Measurements from ENCODE around the gene DNASE1. TPM values are rescaled to one million over a fixed set of nuclear protein-coding genes. Genes with fewer than 3 reads are reported as not detected.
"Not testable (repeated sequence)": the region's sequence is repeated elsewhere in the genome, so short reads cannot be mapped to it uniquely, and the experiment has no call there.

The DNASE1 gene
- total RNA-seq, 1 experiment from 2014 or later: 11.0 TPM

- RAD21 ChIA-PET (ENCODE audit: low non-redundant PET in 1 of 2, low total read pairs in 2 of 2, uncharacterized antibody in 2 of 2, unreplicated experiment in 2 of 2): no interaction called here
- Histone ChIP-seq H3K4me1 (ENCODE audit: control insufficient read depth in 1 of 2, insufficient read depth in 2 of 2, low read length in 2 of 2) (peaks cover 12 to 24% of the 10 kb centered on the region in 2 experiments; a peak in 3 of 4 replicates), H2AFZ (ENCODE audit: low read depth, low read length, poor library complexity, severe bottlenecking) (no peak overlapping the region), H3K9me2 (ENCODE audit: insufficient read depth) (no peaks in the 10 kb centered on the region), H3K36me3 (ENCODE audit: control insufficient read depth in 1 of 2, insufficient read depth in 2 of 2, low read length in 2 of 2) (peaks cover 22 to 43% of the 10 kb centered on the region in 2 experiments), H3K4me3 (replicated peaks in 1 of 2; ENCODE audit: low read depth in 1 of 2, low read length in 2 of 2) (no peak overlapping the region), H3K27ac (ENCODE audit: low read depth, low read length) (peak overlapping the region; percentile 23; the same call in 1 of the 2 replicates), H3K79me2 (ENCODE audit: insufficient read depth, low read length) (no peaks in the 10 kb centered on the region; the same call in 1 of the 2 replicates), H4K20me1 (ENCODE audit: insufficient read depth) (0 out of 2 replicates have a peak, but pooled peaks cover 3% of the 10 kb centered on the region), H3K4me2 (ENCODE audit: low read length) (no peak overlapping the region), H3K9ac (ENCODE audit: low read length) (no peak overlapping the region), H3K9me3 (ENCODE audit: control insufficient read depth in 1 of 2, insufficient read depth in 1 of 2, low read depth in 1 of 2, low read length in 2 of 2) (no peaks in the 10 kb centered on the region), H3K27me3 (ENCODE audit: insufficient read depth, low read length) (no peaks in the 10 kb centered on the region)
- POLR2A ChIA-PET: no interaction called here
- no peak for TF ChIP-seq POLR2AphosphoS5 (IDR thresholded peaks at IDR 0.05; ENCODE audit: low read depth, low read length)
- TF ChIP-seq FOSL1 (IDR thresholded peaks at IDR 0.05; ENCODE audit: low read depth): no peak
- TF ChIP-seq, protein P1, sequence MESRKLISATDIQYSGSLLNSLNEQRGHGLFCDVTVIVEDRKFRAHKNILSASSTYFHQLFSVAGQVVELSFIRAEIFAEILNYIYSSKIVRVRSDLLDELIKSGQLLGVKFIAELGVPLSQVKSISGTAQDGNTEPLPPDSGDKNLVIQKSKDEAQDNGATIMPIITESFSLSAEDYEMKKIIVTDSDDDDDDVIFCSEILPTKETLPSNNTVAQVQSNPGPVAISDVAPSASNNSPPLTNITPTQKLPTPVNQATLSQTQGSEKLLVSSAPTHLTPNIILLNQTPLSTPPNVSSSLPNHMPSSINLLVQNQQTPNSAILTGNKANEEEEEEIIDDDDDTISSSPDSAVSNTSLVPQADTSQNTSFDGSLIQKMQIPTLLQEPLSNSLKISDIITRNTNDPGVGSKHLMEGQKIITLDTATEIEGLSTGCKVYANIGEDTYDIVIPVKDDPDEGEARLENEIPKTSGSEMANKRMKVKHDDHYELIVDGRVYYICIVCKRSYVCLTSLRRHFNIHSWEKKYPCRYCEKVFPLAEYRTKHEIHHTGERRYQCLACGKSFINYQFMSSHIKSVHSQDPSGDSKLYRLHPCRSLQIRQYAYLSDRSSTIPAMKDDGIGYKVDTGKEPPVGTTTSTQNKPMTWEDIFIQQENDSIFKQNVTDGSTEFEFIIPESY (IDR thresholded peaks at IDR 0.05; ENCODE audit: extremely low read depth, insufficient replicate concordance, low read length): no peak
- TF ChIP-seq ZNF274 (IDR thresholded peaks at IDR 0.05; ENCODE audit: low read depth, low read length): no peak
- no peak for TF ChIP-seq POLR2A (IDR thresholded peaks at IDR 0.05; ENCODE audit: borderline replicate concordance, extremely low read depth, insufficient read depth, insufficient read length)
- intact Hi-C loops (cut with micrococcal nuclease): no loop called here
- DNase-seq (ENCODE audit: low read depth, low spot score): no peak
- no TSS peak for BruUV-seq (replicated peaks)
- CTCF ChIA-PET: no interaction called here
- no peak for ATAC-seq
Observed at GRCh38 chr16:3655396-3656159, 1.1 kb downstream of the DNASE1 start.

GRCh38 chr16:3656160-3656490 lies 1.6 kb downstream of the DNASE1 start:
- H3K4me2 ChIP-seq (ENCODE audit: low read length); H3K27me3 ChIP-seq (ENCODE audit: insufficient read depth, low read length); H3K79me2 ChIP-seq (ENCODE audit: insufficient read depth, low read length); H3K4me3 ChIP-seq (replicated peaks in 1 of 2; ENCODE audit: low read depth in 1 of 2, low read length in 2 of 2); H3K9ac ChIP-seq (ENCODE audit: low read length); RAD21 ChIA-PET (ENCODE audit: low non-redundant PET in 1 of 2, low total read pairs in 2 of 2, uncharacterized antibody in 2 of 2, unreplicated experiment in 2 of 2); H2AFZ ChIP-seq (ENCODE audit: low read depth, low read length, poor library complexity, severe bottlenecking); intact Hi-C loops (cut with micrococcal nuclease); H3K27ac ChIP-seq (ENCODE audit: low read depth, low read length); H3K9me3 ChIP-seq (ENCODE audit: control insufficient read depth in 1 of 2, insufficient read depth in 1 of 2, low read depth in 1 of 2, low read length in 2 of 2); H4K20me1 ChIP-seq (ENCODE audit: insufficient read depth); ATAC-seq; BruUV-seq (replicated peaks); DNase-seq (ENCODE audit: low read depth, low spot score); POLR2A ChIA-PET; CTCF ChIA-PET; H3K9me2 ChIP-seq (ENCODE audit: insufficient read depth): not testable (repeated sequence)
- Histone ChIP-seq H3K36me3 (ENCODE audit: control insufficient read depth in 1 of 2, insufficient read depth in 2 of 2, low read length in 2 of 2) (peaks cover 25 to 46% of the 10 kb centered on the region in 2 experiments), H3K4me1 (ENCODE audit: control insufficient read depth in 1 of 2, insufficient read depth in 2 of 2, low read length in 2 of 2) (peaks cover 12 to 24% of the 10 kb centered on the region in 2 experiments; a peak in 3 of 4 replicates)

Data from HCT116 (cell line).